Measurements from ENCODE around the gene EBF3.

DNA sequence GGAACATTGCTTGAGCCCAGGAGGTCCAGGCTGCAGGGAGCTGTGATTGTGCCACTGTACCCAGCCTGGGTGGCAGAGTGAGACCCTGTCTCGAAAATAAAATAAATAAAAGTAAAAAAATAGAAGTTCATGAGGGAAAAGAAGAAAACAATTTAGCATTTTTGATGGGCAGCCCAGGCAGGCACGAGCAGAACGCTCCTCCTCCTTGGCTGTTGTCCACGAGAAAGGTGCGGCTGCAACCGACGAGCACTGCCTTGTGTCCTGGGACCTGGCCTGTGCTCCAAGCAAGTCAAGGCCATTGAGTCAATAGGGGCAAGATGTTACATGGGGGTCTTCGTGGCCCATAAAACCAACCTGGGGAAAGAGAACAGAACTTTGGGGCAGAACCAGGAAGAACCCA lies 25.6 kb downstream of the EBF3 start:
- TF ChIP-seq, protein P1, sequence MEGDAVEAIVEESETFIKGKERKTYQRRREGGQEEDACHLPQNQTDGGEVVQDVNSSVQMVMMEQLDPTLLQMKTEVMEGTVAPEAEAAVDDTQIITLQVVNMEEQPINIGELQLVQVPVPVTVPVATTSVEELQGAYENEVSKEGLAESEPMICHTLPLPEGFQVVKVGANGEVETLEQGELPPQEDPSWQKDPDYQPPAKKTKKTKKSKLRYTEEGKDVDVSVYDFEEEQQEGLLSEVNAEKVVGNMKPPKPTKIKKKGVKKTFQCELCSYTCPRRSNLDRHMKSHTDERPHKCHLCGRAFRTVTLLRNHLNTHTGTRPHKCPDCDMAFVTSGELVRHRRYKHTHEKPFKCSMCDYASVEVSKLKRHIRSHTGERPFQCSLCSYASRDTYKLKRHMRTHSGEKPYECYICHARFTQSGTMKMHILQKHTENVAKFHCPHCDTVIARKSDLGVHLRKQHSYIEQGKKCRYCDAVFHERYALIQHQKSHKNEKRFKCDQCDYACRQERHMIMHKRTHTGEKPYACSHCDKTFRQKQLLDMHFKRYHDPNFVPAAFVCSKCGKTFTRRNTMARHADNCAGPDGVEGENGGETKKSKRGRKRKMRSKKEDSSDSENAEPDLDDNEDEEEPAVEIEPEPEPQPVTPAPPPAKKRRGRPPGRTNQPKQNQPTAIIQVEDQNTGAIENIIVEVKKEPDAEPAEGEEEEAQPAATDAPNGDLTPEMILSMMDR (IDR thresholded peaks at IDR 0.05): no peak
- TF ChIP-seq EP300 (IDR thresholded peaks at IDR 0.05): no peak

Data from suprapubic skin (tissue), 3 donors.